PFSK-1 (cell line): ENCODE data around the gene EML1.

ENCODE experiments used
- FOXP2 ChIP-seq: optimal IDR thresholded peaks from 2 replicates; pipeline ENCODE3; 2011; ENCODE audit warnings: borderline replicate concordance, control low read depth, inconsistent platforms; ENCODE audit not compliant: insufficient read depth; ENCODE audit errors: extremely low read length, extremely low read depth
- POLR2AphosphoS5 ChIP-seq: IDR thresholded peaks from 2 replicates; pipeline ENCODE4 v1.6.1; 2012; ENCODE audit warnings: low read depth, mild to moderate bottlenecking, control low read depth, low read length, moderate library complexity
- SIN3A ChIP-seq: IDR thresholded peaks from 2 replicates; pipeline ENCODE4 v1.6.1; 2012; ENCODE audit warnings: mild to moderate bottlenecking, low read length, moderate library complexity, borderline replicate concordance; ENCODE audit not compliant: insufficient read depth
- TAF1 ChIP-seq: IDR thresholded peaks from 2 replicates; pipeline ENCODE4 v1.6.1; 2012; ENCODE audit warnings: low read length, control low read depth, borderline replicate concordance; ENCODE audit not compliant: insufficient read depth
- TF ChIP-seq, protein P1 (sequence below), 2 experiments: IDR thresholded peaks; 2 replicates each; pipeline versions ENCODE4 v1.6.1 to v1.8.0; 2011 to 2012; ENCODE audit warnings: low read depth in 2 of 2, low read length in 2 of 2, control low read depth in 1 of 2, inconsistent platforms in 1 of 2, mild to moderate bottlenecking in 1 of 2, moderate library complexity in 1 of 2; ENCODE audit not compliant: insufficient read depth in 1 of 2

The EML1 gene

DNA sequence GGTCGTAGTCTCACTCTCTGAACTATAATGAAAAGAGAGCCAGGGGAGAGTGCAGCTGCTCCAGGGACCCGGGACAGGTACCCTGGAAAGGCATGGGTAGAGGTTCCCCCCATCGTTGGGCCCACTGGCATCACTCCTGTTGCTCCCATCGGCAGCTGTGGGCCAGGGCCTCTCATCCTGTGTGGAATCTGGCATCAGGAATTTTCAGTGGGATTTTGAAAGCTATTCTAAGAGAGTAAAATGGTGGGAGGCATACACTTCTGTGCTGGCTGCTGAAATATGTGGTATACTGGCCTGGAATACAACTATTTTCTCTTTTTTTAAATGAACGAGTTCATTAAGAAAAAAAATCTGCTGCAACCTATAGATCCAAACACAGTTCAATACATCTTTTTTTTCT is 38.1 kb downstream of the EML1 start:
- no peak for TF ChIP-seq TAF1
- no peak for TF ChIP-seq SIN3A
- TF ChIP-seq, protein P1, sequence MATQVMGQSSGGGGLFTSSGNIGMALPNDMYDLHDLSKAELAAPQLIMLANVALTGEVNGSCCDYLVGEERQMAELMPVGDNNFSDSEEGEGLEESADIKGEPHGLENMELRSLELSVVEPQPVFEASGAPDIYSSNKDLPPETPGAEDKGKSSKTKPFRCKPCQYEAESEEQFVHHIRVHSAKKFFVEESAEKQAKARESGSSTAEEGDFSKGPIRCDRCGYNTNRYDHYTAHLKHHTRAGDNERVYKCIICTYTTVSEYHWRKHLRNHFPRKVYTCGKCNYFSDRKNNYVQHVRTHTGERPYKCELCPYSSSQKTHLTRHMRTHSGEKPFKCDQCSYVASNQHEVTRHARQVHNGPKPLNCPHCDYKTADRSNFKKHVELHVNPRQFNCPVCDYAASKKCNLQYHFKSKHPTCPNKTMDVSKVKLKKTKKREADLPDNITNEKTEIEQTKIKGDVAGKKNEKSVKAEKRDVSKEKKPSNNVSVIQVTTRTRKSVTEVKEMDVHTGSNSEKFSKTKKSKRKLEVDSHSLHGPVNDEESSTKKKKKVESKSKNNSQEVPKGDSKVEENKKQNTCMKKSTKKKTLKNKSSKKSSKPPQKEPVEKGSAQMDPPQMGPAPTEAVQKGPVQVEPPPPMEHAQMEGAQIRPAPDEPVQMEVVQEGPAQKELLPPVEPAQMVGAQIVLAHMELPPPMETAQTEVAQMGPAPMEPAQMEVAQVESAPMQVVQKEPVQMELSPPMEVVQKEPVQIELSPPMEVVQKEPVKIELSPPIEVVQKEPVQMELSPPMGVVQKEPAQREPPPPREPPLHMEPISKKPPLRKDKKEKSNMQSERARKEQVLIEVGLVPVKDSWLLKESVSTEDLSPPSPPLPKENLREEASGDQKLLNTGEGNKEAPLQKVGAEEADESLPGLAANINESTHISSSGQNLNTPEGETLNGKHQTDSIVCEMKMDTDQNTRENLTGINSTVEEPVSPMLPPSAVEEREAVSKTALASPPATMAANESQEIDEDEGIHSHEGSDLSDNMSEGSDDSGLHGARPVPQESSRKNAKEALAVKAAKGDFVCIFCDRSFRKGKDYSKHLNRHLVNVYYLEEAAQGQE (IDR thresholded peaks at IDR 0.05; ENCODE audit: insufficient read depth in 1 of 2, low read depth in 2 of 2, low read length in 2 of 2) = no peak
- no peak for TF ChIP-seq POLR2AphosphoS5
- TF ChIP-seq FOXP2 = no peak

DNA sequence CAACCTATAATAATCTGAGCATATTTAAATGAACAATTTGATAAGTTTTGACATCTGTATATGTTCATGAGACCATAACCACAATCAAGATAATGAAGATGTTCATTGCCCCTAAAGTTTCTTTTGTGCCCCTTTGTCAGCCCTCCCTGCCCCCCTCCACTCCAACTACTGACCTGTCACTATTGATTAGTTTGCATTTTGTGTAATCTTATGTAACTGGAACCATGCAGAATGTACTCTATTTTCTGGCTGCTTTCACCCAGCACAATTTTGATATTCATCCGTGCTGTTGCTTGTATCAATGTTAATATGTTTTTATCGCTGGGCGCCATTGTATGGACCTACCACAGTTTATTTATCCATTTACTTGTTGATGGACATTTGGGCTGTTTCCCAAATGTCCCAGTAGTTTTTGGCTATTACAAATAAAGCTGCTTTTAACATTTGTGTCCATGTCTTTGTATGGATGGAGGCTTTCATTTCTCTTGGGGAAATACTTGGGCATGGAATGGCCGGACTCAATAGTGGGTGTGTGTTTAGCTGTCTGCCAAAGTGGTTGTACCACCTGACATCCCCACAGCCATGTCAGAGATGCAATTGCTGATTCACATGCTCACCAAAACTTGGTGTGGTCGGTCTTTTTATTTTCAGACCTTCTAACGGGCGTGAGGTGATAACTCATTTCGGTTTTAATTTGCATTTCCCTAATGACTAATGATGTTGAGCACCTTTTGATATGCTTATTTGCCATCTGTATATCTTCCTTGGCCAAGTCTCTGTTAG is 38.9 kb downstream of the EML1 start:
- TF ChIP-seq SIN3A = no peak
- TF ChIP-seq, protein P1 (IDR thresholded peaks at IDR 0.05; ENCODE audit: insufficient read depth in 1 of 2, low read depth in 2 of 2, low read length in 2 of 2) = no peak
- TF ChIP-seq POLR2AphosphoS5 = no peak
- no peak for TF ChIP-seq FOXP2
- no peak for TF ChIP-seq TAF1

DNA sequence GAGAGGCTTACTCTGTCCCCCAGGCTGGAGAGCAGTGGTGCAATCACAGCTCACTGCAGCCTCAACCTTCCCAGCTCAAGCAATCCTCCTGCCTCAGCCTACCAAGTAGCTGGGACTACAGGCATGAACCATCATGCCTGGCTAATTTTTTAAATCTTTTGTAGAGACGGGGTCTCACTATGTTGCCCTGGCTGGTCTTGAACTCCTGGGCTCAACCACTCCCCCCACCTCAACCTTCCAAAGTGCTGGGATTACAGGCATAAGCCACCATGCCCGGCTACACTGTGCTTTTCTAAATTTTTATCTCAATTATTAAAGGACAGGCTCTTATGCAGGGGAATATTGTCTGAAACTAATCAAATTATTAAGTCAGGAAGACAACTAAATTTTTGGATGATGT is 44.6 kb downstream of the EML1 start:
- TF ChIP-seq, protein P1 (IDR thresholded peaks at IDR 0.05; ENCODE audit: insufficient read depth in 1 of 2, low read depth in 2 of 2, low read length in 2 of 2) = no peak
- TF ChIP-seq FOXP2 (no peak), TAF1 (no peak), POLR2AphosphoS5 (no peak), SIN3A (no peak)

DNA sequence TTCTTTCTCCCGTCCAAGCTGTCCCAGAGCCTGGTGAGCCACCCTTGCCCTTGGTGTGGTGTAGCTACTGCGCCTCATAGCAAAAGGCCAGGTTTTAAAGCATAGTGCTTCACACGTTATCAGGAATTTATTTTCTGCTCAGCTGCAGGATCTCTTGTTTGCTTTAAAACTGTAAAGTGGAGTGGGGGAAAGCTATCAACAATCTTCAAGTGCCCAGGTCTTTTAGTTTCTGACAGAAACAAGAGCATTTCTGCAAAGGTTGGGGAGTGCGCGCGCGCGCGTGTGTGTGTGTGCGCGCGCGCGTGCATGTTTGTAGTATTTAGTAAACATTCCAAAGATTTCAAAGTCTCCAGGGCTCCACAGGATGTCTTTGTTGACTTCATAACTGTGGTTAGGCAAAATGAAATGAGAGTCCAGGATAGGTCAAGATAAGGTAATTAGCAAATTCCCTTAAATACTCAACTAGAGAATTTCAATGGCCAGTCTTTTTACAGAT is 45.5 kb downstream of the EML1 start:
- no peak for TF ChIP-seq TAF1
- TF ChIP-seq, protein P1 (IDR thresholded peaks at IDR 0.05; ENCODE audit: insufficient read depth in 1 of 2, low read depth in 2 of 2, low read length in 2 of 2) = no peak
- TF ChIP-seq SIN3A = no peak
- TF ChIP-seq FOXP2 = no peak
- no peak for TF ChIP-seq POLR2AphosphoS5

DNA sequence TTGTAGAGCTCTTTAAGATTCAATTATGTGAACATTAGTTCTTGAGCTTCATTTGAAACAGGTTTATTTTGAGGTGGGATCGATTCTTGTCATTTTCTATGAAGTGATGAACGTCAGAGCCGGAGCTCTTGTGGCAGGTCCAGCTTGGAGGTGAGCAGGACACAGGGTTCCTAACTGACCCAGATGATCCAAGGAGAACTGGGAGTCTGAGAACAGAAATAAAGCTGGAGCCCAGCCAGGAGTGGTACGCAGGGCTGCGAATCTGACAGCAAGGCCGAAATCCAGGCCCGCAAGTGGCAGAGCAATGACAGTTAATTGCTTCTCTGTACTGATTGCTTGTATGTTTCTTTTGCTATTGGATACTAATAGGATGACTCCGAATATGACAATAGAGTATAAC is 46.5 kb downstream of the EML1 start:
- TF ChIP-seq FOXP2 = no peak
- TF ChIP-seq POLR2AphosphoS5 = no peak
- no peak for TF ChIP-seq TAF1
- TF ChIP-seq, protein P1 (IDR thresholded peaks at IDR 0.05; ENCODE audit: insufficient read depth in 1 of 2, low read depth in 2 of 2, low read length in 2 of 2) = no peak
- TF ChIP-seq SIN3A = no peak
